ENCODE measurements around the gene P4HA1.
"Not testable (repeated sequence)": the region's sequence is repeated elsewhere in the genome, so short reads cannot be mapped to it uniquely, and the experiment has no call there.

Gene P4HA1

DNA sequence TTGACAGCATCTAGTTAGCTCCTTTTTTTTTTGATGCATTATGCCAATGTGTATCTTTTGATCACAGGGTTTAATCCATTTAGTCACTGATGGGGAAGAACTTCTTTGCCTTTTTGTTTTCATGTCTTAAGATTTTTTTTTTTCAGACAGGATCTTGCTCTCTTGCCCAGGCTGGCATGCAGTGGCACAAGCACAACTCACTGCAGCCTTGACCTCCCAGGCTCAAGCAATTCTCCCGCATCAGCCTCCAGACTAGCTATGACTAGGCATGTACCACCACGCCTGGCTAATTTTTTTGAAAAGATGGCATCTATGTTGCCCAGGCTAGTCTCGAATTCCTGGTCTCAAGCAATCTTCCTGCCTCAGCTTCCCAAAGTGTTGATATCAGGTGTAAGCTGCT is 95.7 kb downstream of the P4HA1 start:
- no peak overlapping the region for H3K27ac ChIP-seq
- H3K27me3 ChIP-seq (replicated peaks) = no peaks in the 10 kb centered on the region
- H3K4me3 ChIP-seq (ENCODE audit: low read depth, low read length) = no peak overlapping the region
- peaks cover 22% of the 10 kb centered on the region for H3K36me3 ChIP-seq (replicated peaks)
- in situ Hi-C loops (cut with HindIII; ENCODE audit: low pct_ligation_motif_present, low sequenced_read_pairs) = no loop called here
- DNase-seq = no peak
- no peak for TF ChIP-seq CTCF (IDR thresholded peaks at IDR 0.05; ENCODE audit: low read depth, low read length, missing control alignments)

DNA sequence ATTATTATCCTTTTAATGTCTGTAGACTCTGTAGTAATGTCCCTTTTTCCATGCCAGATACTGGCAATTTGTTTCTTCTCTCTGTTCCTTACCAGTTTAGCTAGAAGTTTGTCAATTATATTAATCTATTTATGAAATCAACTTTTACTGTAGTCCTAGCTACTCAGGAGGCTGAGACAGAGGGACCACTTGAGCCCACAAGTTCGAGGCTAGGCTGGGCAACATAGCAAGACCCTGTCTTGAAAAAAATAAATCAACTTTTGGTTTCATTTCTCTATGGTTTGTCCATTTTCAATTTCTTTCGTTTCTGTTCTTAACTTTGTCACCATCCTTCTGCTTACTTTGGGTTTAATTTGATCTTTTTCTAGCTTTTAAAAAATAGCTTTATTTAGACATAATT is 99.6 kb downstream of the P4HA1 start:
- H3K27me3 ChIP-seq (replicated peaks) = no peaks in the 10 kb centered on the region
- in situ Hi-C loops (cut with HindIII; ENCODE audit: low pct_ligation_motif_present, low sequenced_read_pairs) = no loop called here
- H3K4me3 ChIP-seq (ENCODE audit: low read depth, low read length) = no peak overlapping the region
- no peak overlapping the region for H3K27ac ChIP-seq
- TF ChIP-seq CTCF (IDR thresholded peaks at IDR 0.05; ENCODE audit: low read depth, low read length, missing control alignments) = no peak
- H3K36me3 ChIP-seq (replicated peaks) = no peaks in the 10 kb centered on the region
- no peak for DNase-seq

DNA sequence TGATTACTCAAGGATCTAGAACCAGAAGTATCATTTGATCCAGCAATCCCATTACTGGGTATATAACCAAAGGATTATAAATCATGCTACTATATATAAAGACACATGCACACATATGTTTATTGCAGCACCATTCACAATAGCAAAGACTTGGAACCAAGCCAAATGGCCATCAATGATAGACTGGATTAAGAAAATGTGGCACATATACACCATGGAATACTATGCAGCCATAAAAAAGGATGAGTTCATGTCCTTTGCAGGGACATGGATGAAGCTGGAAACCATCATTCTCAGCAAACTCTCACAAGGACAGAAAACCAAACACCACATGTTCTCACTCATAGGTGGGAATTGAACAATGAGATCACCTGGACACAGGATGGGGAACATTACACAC is 101.2 kb downstream of the P4HA1 start:
- DNase-seq; H3K27ac ChIP-seq; H3K4me3 ChIP-seq (ENCODE audit: low read depth, low read length); H3K27me3 ChIP-seq (replicated peaks); in situ Hi-C loops (cut with HindIII; ENCODE audit: low pct_ligation_motif_present, low sequenced_read_pairs); H3K36me3 ChIP-seq (replicated peaks): not testable (repeated sequence)

- H3K4me3 ChIP-seq (ENCODE audit: low read depth, low read length); H3K27ac ChIP-seq; in situ Hi-C loops (cut with HindIII; ENCODE audit: low pct_ligation_motif_present, low sequenced_read_pairs); H3K27me3 ChIP-seq (replicated peaks); H3K36me3 ChIP-seq (replicated peaks); DNase-seq: not testable (repeated sequence)
These were observed 106.9 kb downstream of the P4HA1 start for GRCh38 chr10:72989771-72990170.

DNA sequence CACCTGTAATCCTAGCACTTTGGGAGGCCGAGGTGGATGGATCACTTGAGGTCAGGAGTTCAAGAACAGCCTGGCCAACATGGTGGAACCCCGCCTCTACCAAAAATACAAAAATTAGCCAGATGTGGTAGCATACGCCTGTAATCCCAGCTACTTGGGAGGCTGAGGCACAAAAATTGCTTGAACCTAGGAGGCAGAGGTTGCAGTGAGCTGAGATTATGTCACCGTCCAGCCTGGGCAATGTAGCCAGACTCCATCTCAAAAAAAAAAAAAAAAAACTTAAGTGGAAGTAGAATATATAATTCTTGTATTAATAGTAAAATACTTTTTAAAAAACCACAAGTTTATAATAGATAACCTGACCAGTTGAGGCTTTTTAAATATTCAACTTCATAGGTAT is 112.0 kb downstream of the P4HA1 start:
- H3K4me3 ChIP-seq (ENCODE audit: low read depth, low read length); H3K27ac ChIP-seq; DNase-seq; H3K27me3 ChIP-seq (replicated peaks); in situ Hi-C loops (cut with HindIII; ENCODE audit: low pct_ligation_motif_present, low sequenced_read_pairs); H3K36me3 ChIP-seq (replicated peaks): not testable (repeated sequence)

GRCh38 chr10:72981882-72982529 is 114.7 kb downstream of the P4HA1 start:
- no peak overlapping the region for H3K4me3 ChIP-seq (ENCODE audit: low read depth, low read length)
- TF ChIP-seq CTCF (IDR thresholded peaks at IDR 0.05; ENCODE audit: low read depth, low read length, missing control alignments) = no peak
- in situ Hi-C loops (cut with HindIII; ENCODE audit: low pct_ligation_motif_present, low sequenced_read_pairs) = no loop called here
- H3K27ac ChIP-seq = no peak overlapping the region
- H3K36me3 ChIP-seq (replicated peaks) = no peaks in the 10 kb centered on the region
- DNase-seq = no peak
- H3K27me3 ChIP-seq (replicated peaks) = no peaks in the 10 kb centered on the region

- in situ Hi-C loops (cut with HindIII; ENCODE audit: low pct_ligation_motif_present, low sequenced_read_pairs) = no loop called here
- H3K27ac ChIP-seq = no peak overlapping the region
- DNase-seq = no peak
- no peak overlapping the region for H3K4me3 ChIP-seq (ENCODE audit: low read depth, low read length)
- H3K36me3 ChIP-seq (replicated peaks) = no peaks in the 10 kb centered on the region
- no peaks in the 10 kb centered on the region for H3K27me3 ChIP-seq (replicated peaks)
- no peak for TF ChIP-seq CTCF (IDR thresholded peaks at IDR 0.05; ENCODE audit: low read depth, low read length, missing control alignments)
These were observed 115.4 kb downstream of the P4HA1 start for GRCh38 chr10:72981028-72981881.

Data from brain microvascular endothelial cell (primary cell).